K562 (cell line): ENCODE results near the gene C11orf86. TPM values are rescaled to one million over a fixed set of nuclear protein-coding genes. Genes with fewer than 3 reads are reported as not detected.

ENCODE experiments used
- BACH1 ChIP-seq: fragments of 200-800 bp; sonication (Bioruptor generic); IDR thresholded peaks from 2 replicates; pipeline ENCODE4 v1.6.1; 2016; ENCODE audit warnings: missing genetic modification characterization, missing compliant biosample characterization
- CEBPG ChIP-seq, 3 experiments: fragments of 200-800 bp in 1 of 3; sonication (Bioruptor generic) in 1 of 3; sonication (generic) in 1 of 3; formaldehyde crosslinking in 1 of 3; IDR thresholded peaks in 2 of 3; conservative IDR thresholded peaks in 1 of 3; 2 replicates each; pipeline versions ENCODE4 v1.6.1 to v1.8.0; 2016 to 2022; ENCODE audit warnings: missing compliant biosample characterization in 2 of 3, missing genetic modification characterization in 2 of 3, mild to moderate bottlenecking in 1 of 3, missing genetic modification reagents in 1 of 3
- KLF13 ChIP-seq: fragments of 450-650 bp; IDR thresholded peaks from 2 replicates; pipeline ENCODE4 v1.6.1; 2016; ENCODE audit warnings: missing genetic modification characterization, low read depth, mild to moderate bottlenecking, missing compliant biosample characterization, moderate library complexity, borderline replicate concordance
- MGA ChIP-seq: fragments of 450-650 bp; IDR thresholded peaks from 2 replicates; pipeline ENCODE4 v1.6.1; 2016; ENCODE audit warnings: mild to moderate bottlenecking, moderate library complexity
- POLR2G ChIP-seq: fragments of 200-400 bp; formaldehyde crosslinking; IDR thresholded peaks from 2 replicates; pipeline ENCODE4 v1.6.1; 2017; ENCODE audit warnings: low read depth, mild to moderate bottlenecking, antibody characterized with exemption, low read length, moderate library complexity
- POLR3A ChIP-seq: IDR thresholded peaks from 2 replicates; pipeline ENCODE4 v1.6.1; 2011; ENCODE audit warnings: borderline replicate concordance, mild to moderate bottlenecking, moderate library complexity; ENCODE audit not compliant: insufficient read length, insufficient read depth; ENCODE audit errors: extremely low read depth
- RCOR1 ChIP-seq, 2 experiments: IDR thresholded peaks; 2 replicates each; pipeline ENCODE4 v1.6.1; 2012; ENCODE audit warnings: low read depth in 2 of 2, low read length in 2 of 2, borderline replicate concordance in 1 of 2, improper control_type of control experiment in 1 of 2
- RFX1 ChIP-seq: fragments of 450-650 bp; IDR thresholded peaks from 2 replicates; pipeline ENCODE4 v1.6.1; 2016; ENCODE audit warnings: mild to moderate bottlenecking, moderate library complexity
- SAFB ChIP-seq: fragments of 200-400 bp; formaldehyde crosslinking; IDR thresholded peaks from 2 replicates; pipeline ENCODE4 v1.6.1; 2017; ENCODE audit warnings: low read depth, low read length, borderline replicate concordance
- TAF1 ChIP-seq: IDR thresholded peaks from 2 replicates; pipeline ENCODE4 v1.6.1; 2011; ENCODE audit warnings: mild to moderate bottlenecking, low read length, moderate library complexity; ENCODE audit not compliant: insufficient read depth, control insufficient read depth, severe bottlenecking; ENCODE audit errors: extremely low read depth
- ZNF12 ChIP-seq: sonication (generic); formaldehyde crosslinking; IDR thresholded peaks from 2 replicates; pipeline ENCODE4 v1.4.0; 2020; ENCODE audit warnings: mild to moderate bottlenecking, missing genetic modification reagents
- ZNF707 ChIP-seq: fragments of 250-450 bp; sonication (Bioruptor Pico); conservative IDR thresholded peaks from 2 replicates; pipeline ENCODE4 v1.8.0; 2022; ENCODE audit warnings: inconsistent platforms, mild to moderate bottlenecking, moderate library complexity
- ZSCAN32 ChIP-seq: fragments of 450-650 bp; formaldehyde crosslinking; IDR thresholded peaks from 2 replicates; pipeline ENCODE4 v1.4.0; 2020; ENCODE audit warnings: mild to moderate bottlenecking, moderate library complexity
- polyA plus RNA-seq, 8 experiments: library from polyadenylated mRNA; depleted of rRNA in 4 of 8; stranded (reverse) in 5 of 8; unstranded in 3 of 8; fragments of >200 nt; fragmentation: Nextera tagmentation in 2 of 8; fragmentation: Illumina TruSeq in 1 of 8; extraction: Ambion mirVana in 2 of 8; extraction: Trizol in 1 of 8; gene quantifications; 2 replicates each; pipeline versions ENCODE4 v1.2.1 to v1.2.3, GENCODE V29; 2011 to 2014; ENCODE audit warnings: inconsistent platforms in 1 of 8, missing spikeins in 1 of 8
- total RNA-seq, 7 experiments: library from RNA; depleted of rRNA in 6 of 7; stranded (reverse); fragments of >200 nt in 6 of 7; fragmentation: Illumina TruSeq in 2 of 7; extraction: Trizol in 2 of 7; gene quantifications; 2 replicates each; pipeline versions ENCODE4 v1.2.1 to v1.2.3, GENCODE V29; 2011 to 2021; ENCODE audit warnings: low replicate concordance in 1 of 7

C11orf86 gene
- total and polyA plus RNA-seq, 9 of the 15 experiments (the other 6 are each of a cell fraction or from before 2014, with no cell fraction given): not detected

- TF ChIP-seq MGA: no peak
- TF ChIP-seq RCOR1 (IDR thresholded peaks at IDR 0.05; ENCODE audit: borderline replicate concordance in 1 of 2, low read depth in 2 of 2, low read length in 2 of 2): no peak
- no peak for TF ChIP-seq ZNF12 (CRISPR knock-in tag)
- no peak for TF ChIP-seq ZNF707
- TF ChIP-seq SAFB: no peak
- TF ChIP-seq KLF13 (tag): no peak
- TF ChIP-seq TAF1: no peak
- no peak for TF ChIP-seq ZSCAN32 (CRISPR knock-in tag)
- no peak for TF ChIP-seq POLR3A
- TF ChIP-seq CEBPG (CRISPR knock-in tag; IDR thresholded peaks at IDR 0.05): no peak
- no peak for TF ChIP-seq CEBPG (tag; conservative IDR thresholded peaks at IDR 0.05 in 1 of 2, IDR thresholded peaks at IDR 0.05 in 1 of 2)
- no peak for TF ChIP-seq POLR2G
- TF ChIP-seq BACH1 (tag): no peak
- no peak for TF ChIP-seq RFX1
These were observed 27.3 kb downstream of the C11orf86 start (continued) for GRCh38 chr11:67002297-67002913.
